ENCODE results near the gene USP26. TPM values are rescaled to one million over a fixed set of nuclear protein-coding genes. Genes with fewer than 3 reads are reported as not detected.

Gene USP26, protein sequence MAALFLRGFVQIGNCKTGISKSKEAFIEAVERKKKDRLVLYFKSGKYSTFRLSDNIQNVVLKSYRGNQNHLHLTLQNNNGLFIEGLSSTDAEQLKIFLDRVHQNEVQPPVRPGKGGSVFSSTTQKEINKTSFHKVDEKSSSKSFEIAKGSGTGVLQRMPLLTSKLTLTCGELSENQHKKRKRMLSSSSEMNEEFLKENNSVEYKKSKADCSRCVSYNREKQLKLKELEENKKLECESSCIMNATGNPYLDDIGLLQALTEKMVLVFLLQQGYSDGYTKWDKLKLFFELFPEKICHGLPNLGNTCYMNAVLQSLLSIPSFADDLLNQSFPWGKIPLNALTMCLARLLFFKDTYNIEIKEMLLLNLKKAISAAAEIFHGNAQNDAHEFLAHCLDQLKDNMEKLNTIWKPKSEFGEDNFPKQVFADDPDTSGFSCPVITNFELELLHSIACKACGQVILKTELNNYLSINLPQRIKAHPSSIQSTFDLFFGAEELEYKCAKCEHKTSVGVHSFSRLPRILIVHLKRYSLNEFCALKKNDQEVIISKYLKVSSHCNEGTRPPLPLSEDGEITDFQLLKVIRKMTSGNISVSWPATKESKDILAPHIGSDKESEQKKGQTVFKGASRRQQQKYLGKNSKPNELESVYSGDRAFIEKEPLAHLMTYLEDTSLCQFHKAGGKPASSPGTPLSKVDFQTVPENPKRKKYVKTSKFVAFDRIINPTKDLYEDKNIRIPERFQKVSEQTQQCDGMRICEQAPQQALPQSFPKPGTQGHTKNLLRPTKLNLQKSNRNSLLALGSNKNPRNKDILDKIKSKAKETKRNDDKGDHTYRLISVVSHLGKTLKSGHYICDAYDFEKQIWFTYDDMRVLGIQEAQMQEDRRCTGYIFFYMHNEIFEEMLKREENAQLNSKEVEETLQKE
- not detected in 2 replicates for total RNA-seq

DNA sequence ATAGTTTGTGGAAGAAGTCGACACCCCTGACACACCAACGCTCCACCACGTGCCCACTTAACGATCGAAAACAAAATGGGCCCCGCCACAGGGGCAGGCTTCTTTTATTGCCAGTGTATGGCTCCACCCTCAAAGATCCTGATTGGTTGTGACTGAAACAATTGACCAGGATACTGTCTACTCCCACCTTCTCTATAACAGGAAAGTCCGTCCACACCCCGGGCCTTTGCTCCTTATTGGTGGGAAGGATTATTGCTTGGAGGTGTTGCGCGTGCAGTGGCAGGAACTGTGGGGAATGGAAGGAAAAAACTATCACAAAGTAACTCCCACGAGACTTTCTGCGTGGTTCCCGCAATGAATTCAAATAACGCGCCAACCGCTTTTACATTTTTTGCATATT is at the start of gene USP26:
TSS of gene USP26 (minus strand) at position 79 of the 400 bp plus-strand sequence. CDS start 68,889 bp downstream, outside the sequence.
- Histone ChIP-seq H3K4me3 (ENCODE audit: low read depth, low read length) (no peak within 1 kb of the TSS), H3K36me3 (ENCODE audit: control insufficient read depth, insufficient read depth, low read length) (no peaks in the 10 kb centered on the region), H3K27me3 (ENCODE audit: control insufficient read depth, insufficient read depth, low read length) (no peaks in the 10 kb centered on the region)
- DNase-seq (ENCODE audit: low read depth) = no peak
- TF ChIP-seq, protein P1, sequence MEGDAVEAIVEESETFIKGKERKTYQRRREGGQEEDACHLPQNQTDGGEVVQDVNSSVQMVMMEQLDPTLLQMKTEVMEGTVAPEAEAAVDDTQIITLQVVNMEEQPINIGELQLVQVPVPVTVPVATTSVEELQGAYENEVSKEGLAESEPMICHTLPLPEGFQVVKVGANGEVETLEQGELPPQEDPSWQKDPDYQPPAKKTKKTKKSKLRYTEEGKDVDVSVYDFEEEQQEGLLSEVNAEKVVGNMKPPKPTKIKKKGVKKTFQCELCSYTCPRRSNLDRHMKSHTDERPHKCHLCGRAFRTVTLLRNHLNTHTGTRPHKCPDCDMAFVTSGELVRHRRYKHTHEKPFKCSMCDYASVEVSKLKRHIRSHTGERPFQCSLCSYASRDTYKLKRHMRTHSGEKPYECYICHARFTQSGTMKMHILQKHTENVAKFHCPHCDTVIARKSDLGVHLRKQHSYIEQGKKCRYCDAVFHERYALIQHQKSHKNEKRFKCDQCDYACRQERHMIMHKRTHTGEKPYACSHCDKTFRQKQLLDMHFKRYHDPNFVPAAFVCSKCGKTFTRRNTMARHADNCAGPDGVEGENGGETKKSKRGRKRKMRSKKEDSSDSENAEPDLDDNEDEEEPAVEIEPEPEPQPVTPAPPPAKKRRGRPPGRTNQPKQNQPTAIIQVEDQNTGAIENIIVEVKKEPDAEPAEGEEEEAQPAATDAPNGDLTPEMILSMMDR (IDR thresholded peaks at IDR 0.05; ENCODE audit: insufficient read depth, low read length, poor library complexity, severe bottlenecking) = no peak

DNA sequence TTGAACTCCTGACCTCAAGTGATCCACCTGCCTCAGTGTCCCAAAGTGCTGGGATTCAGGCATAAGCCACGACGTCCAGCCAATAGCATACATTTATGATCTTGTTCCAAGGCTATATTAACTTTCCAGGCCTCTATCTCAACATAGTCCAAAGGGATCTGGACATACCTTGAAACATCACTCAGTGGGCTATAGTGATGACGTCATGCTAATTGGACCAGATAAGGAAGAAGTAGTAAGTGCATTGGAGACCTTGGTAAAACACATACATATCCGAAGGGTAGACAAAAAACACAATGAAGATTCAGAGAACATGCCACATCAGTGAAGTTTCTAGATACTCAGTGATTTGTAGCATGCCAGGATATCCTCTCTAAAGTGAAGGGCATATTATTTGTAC is 37.4 kb upstream of the USP26 start:
- H3K27me3 ChIP-seq (ENCODE audit: control insufficient read depth, insufficient read depth, low read length) = no peaks in the 10 kb centered on the region
- TF ChIP-seq, protein P1 (IDR thresholded peaks at IDR 0.05; ENCODE audit: insufficient read depth, low read length, poor library complexity, severe bottlenecking) = no peak
- DNase-seq (ENCODE audit: low read depth) = no peak
- no peaks in the 10 kb centered on the region for H3K36me3 ChIP-seq (ENCODE audit: control insufficient read depth, insufficient read depth, low read length)
- H3K4me3 ChIP-seq (ENCODE audit: low read depth, low read length) = no peak overlapping the region

DNA sequence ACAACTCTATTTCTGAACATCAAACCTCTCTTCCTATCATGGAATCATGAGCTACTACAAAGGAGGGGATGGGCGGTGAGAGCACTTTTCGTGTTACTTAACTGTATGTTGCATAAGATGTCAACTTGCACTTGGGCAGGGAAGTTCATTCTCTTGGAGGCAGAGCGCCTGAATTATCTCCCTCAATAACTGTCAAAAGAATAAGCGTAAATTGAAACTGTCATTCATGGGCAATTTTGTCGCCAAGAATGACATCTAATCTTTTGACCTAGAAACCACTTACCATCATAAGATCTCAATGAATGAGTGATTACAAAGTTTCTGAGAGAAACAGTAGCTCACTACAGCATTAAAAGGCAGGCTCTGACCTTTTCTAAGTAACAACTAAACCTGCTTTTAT is 23.5 kb upstream of the USP26 start:
- Histone ChIP-seq H3K4me3 (ENCODE audit: low read depth, low read length) (no peak overlapping the region), H3K36me3 (ENCODE audit: control insufficient read depth, insufficient read depth, low read length) (no peaks in the 10 kb centered on the region), H3K27me3 (ENCODE audit: control insufficient read depth, insufficient read depth, low read length) (peaks cover 2% of the 10 kb centered on the region)
- TF ChIP-seq, protein P1 (IDR thresholded peaks at IDR 0.05; ENCODE audit: insufficient read depth, low read length, poor library complexity, severe bottlenecking) = no peak
- no peak for DNase-seq (ENCODE audit: low read depth)

DNA sequence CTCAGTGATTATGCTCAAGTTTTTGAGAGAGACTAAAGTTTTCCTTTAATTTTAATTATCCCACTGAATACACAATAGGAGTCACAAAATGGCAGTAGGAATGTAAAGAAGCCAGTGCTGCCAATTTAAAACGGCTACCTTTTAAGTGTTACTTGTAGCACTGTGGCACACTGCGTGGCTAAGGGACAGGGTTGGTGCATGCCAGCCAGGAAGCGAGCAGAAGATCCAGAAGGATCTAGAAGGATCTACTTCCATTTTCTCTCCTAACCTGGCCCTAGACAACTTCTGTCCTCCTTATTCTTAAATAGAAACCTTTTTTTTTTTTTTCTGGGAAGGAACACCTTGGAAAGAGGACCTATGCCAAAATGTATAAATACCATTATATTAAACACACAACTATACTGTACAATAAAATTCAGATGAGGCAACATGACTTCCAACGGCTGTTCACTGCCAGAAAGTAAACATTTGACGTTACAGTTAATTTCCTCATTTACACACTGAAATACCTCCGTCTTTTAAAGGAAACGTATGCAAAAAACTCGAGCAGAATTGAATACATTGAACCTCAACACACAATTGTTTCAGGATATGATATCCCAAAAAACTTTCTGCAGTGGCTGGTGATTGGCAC is 2.7 kb downstream of the USP26 start:
- H3K27me3 ChIP-seq (ENCODE audit: control insufficient read depth, insufficient read depth, low read length) = no peaks in the 10 kb centered on the region
- DNase-seq (ENCODE audit: low read depth) = no peak
- TF ChIP-seq, protein P1 (IDR thresholded peaks at IDR 0.05; ENCODE audit: insufficient read depth, low read length, poor library complexity, severe bottlenecking) = no peak
- H3K4me3 ChIP-seq (ENCODE audit: low read depth, low read length) = no peak overlapping the region
- H3K36me3 ChIP-seq (ENCODE audit: control insufficient read depth, insufficient read depth, low read length) = no peaks in the 10 kb centered on the region

DNA sequence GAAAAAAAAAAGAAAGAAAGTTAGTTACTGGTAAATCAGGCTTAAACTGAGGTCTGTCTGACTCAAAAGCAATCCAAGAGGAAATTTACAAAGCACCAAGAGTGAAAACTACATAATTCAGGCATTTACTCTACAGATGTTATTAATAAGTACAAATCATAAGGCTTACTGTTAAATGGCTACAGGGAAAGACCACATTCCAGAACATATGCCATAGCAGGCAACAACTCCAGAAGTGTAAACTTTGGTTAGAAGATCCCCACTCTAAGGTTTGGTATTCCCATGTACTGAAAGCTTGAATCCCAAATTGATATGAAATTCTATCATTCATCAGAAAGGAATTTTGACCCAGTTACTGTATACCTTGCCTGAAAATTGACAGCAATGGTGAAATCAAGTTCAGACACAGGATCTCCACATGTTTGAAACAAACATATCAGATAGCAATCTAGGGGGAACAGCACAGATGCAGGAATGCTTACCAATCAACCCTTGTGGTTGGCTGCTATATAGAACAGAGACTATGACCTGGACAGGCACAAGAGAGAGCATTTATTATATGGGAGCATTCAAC is 6.6 kb downstream of the USP26 start:
- TF ChIP-seq, protein P1 (IDR thresholded peaks at IDR 0.05; ENCODE audit: insufficient read depth, low read length, poor library complexity, severe bottlenecking) = no peak
- no peak overlapping the region for H3K4me3 ChIP-seq (ENCODE audit: low read depth, low read length)
- no peaks in the 10 kb centered on the region for H3K27me3 ChIP-seq (ENCODE audit: control insufficient read depth, insufficient read depth, low read length)
- DNase-seq (ENCODE audit: low read depth) = no peak
- H3K36me3 ChIP-seq (ENCODE audit: control insufficient read depth, insufficient read depth, low read length) = no peaks in the 10 kb centered on the region
